ENCODE results near the gene PDCL2. TPM values are rescaled to one million over a fixed set of nuclear protein-coding genes. Genes with fewer than 3 reads are reported as not detected.

PDCL2 gene
- total and polyA plus RNA-seq, 2 experiments from 2014 or later = 0.35 to 1.9 TPM

DNA sequence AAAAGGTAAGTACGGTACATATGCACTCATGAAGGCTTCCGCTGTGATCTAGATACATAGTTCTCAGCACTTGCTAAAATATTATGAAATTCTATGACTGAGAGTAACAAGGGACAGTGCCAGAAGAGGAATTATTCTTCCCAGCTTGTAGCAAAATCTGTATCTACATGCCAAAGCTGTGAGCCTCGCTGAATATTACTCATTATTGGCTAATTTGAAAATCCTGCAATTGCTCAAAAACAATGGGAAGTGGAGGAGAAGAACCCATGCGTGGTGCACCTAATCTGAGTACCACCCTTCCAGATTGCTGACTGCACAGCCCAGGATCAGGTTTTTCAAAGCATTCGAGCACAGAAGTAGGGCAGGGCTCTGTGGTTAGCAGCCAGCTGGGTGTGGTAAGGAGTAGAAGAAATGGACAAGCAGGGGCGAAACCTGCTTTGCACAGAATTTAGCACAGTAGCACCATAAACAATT, 17.4 kb upstream of the PDCL2 start:
- peaks cover 6% of the 10 kb centered on the region for H3K4me1 Mint-ChIP-seq
- Histone ChIP-seq H3K36me3 (ENCODE audit: insufficient read depth) (no peaks in the 10 kb centered on the region; the same call in 1 of the 2 replicates), H3K4me3 (no peak overlapping the region), H3K4me1 (ENCODE audit: insufficient read depth) (no peaks in the 10 kb centered on the region; the same call in 1 of the 2 replicates), H3K27ac (ENCODE audit: low read depth) (no peak overlapping the region; the same call in 1 of the 2 replicates), H3K4me2 (no peak overlapping the region), H3F3A (replicated peaks; ENCODE audit: low read depth) (no peaks in the 10 kb centered on the region), H3K27me3 (ENCODE audit: insufficient read depth) (no peaks in the 10 kb centered on the region), H3K9me2 (ENCODE audit: insufficient read depth) (no peaks in the 10 kb centered on the region), H3K79me2 (replicated peaks; ENCODE audit: insufficient read depth) (no peaks in the 10 kb centered on the region), H4K20me1 (replicated peaks; ENCODE audit: insufficient read depth) (no peaks in the 10 kb centered on the region), H2AFZ (no peak overlapping the region)
- no peak overlapping the region for H3K4me3 Mint-ChIP-seq
- DNase-seq (ENCODE audit: low spot score) = no peak
- no peaks in the 10 kb centered on the region for H3K9me3 Mint-ChIP-seq
- TF ChIP-seq, protein P1, sequence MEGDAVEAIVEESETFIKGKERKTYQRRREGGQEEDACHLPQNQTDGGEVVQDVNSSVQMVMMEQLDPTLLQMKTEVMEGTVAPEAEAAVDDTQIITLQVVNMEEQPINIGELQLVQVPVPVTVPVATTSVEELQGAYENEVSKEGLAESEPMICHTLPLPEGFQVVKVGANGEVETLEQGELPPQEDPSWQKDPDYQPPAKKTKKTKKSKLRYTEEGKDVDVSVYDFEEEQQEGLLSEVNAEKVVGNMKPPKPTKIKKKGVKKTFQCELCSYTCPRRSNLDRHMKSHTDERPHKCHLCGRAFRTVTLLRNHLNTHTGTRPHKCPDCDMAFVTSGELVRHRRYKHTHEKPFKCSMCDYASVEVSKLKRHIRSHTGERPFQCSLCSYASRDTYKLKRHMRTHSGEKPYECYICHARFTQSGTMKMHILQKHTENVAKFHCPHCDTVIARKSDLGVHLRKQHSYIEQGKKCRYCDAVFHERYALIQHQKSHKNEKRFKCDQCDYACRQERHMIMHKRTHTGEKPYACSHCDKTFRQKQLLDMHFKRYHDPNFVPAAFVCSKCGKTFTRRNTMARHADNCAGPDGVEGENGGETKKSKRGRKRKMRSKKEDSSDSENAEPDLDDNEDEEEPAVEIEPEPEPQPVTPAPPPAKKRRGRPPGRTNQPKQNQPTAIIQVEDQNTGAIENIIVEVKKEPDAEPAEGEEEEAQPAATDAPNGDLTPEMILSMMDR (conservative IDR thresholded peaks at IDR 0.05; ENCODE audit: low read depth in 2 of 2) = no peak
- TF ChIP-seq CREB1 (CRISPR knock-in tag; IDR thresholded peaks at IDR 0.05; ENCODE audit: low read depth) (no peak), STAT1 (IDR thresholded peaks at IDR 0.05; ENCODE audit: unreplicated experiment) (no peak), EZH2 (IDR thresholded peaks at IDR 0.05; ENCODE audit: low read depth, unreplicated experiment) (no peak), NANOG (IDR thresholded peaks at IDR 0.05; ENCODE audit: borderline replicate concordance) (no peak), ZNF114 (CRISPR knock-in tag; IDR thresholded peaks at IDR 0.05) (no peak)
- TF ChIP-seq, protein P2, sequence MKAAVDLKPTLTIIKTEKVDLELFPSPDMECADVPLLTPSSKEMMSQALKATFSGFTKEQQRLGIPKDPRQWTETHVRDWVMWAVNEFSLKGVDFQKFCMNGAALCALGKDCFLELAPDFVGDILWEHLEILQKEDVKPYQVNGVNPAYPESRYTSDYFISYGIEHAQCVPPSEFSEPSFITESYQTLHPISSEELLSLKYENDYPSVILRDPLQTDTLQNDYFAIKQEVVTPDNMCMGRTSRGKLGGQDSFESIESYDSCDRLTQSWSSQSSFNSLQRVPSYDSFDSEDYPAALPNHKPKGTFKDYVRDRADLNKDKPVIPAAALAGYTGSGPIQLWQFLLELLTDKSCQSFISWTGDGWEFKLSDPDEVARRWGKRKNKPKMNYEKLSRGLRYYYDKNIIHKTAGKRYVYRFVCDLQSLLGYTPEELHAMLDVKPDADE (IDR thresholded peaks at IDR 0.05) = no peak
- TF ChIP-seq, protein P3, sequence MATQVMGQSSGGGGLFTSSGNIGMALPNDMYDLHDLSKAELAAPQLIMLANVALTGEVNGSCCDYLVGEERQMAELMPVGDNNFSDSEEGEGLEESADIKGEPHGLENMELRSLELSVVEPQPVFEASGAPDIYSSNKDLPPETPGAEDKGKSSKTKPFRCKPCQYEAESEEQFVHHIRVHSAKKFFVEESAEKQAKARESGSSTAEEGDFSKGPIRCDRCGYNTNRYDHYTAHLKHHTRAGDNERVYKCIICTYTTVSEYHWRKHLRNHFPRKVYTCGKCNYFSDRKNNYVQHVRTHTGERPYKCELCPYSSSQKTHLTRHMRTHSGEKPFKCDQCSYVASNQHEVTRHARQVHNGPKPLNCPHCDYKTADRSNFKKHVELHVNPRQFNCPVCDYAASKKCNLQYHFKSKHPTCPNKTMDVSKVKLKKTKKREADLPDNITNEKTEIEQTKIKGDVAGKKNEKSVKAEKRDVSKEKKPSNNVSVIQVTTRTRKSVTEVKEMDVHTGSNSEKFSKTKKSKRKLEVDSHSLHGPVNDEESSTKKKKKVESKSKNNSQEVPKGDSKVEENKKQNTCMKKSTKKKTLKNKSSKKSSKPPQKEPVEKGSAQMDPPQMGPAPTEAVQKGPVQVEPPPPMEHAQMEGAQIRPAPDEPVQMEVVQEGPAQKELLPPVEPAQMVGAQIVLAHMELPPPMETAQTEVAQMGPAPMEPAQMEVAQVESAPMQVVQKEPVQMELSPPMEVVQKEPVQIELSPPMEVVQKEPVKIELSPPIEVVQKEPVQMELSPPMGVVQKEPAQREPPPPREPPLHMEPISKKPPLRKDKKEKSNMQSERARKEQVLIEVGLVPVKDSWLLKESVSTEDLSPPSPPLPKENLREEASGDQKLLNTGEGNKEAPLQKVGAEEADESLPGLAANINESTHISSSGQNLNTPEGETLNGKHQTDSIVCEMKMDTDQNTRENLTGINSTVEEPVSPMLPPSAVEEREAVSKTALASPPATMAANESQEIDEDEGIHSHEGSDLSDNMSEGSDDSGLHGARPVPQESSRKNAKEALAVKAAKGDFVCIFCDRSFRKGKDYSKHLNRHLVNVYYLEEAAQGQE (IDR thresholded peaks at IDR 0.05; ENCODE audit: unreplicated experiment) = no peak
- peaks cover under 1% of the 10 kb centered on the region for H3K27me3 Mint-ChIP-seq (ENCODE audit: insufficient read depth, low read depth, poor library complexity)
- no peak overlapping the region for H3K27ac Mint-ChIP-seq
- ATAC-seq = no peak; the same call in 2 of the 3 replicates
- peaks cover 8% of the 10 kb centered on the region; the same call in 2 of the 3 replicates for H3K36me3 Mint-ChIP-seq (ENCODE audit: low read depth)

DNA sequence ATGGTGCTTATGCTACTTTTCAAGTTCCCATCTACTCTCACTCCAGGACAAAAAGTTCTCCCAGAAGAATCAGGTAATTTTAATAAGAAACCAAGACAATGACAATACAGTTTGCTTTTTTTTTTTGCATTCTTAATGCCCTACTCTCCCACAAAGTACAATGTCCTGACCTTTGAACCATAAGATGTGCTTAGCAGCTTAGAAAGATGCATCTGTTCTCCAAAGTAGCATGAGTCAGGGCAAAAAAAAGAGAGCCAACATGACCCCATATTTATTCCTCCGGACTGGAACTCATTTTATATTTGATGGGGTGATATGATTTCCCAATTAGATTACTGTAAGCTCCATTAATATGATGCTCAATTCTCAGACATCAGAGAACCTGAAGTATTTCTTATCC, 16.5 kb upstream of the PDCL2 start:
- Mint-ChIP-seq H3K36me3 (ENCODE audit: low read depth) (peaks cover 8% of the 10 kb centered on the region; the same call in 2 of the 3 replicates), H3K4me3 (no peak overlapping the region), H3K4me1 (peaks cover 6% of the 10 kb centered on the region), H3K27ac (no peak overlapping the region), H3K27me3 (ENCODE audit: insufficient read depth, low read depth, poor library complexity) (peaks cover 1% of the 10 kb centered on the region), H3K9me3 (no peaks in the 10 kb centered on the region)
- H3K9me2 ChIP-seq (ENCODE audit: insufficient read depth) = no peaks in the 10 kb centered on the region
- no peak overlapping the region for H3K4me2 ChIP-seq
- no peaks in the 10 kb centered on the region for H3F3A ChIP-seq (replicated peaks; ENCODE audit: low read depth)
- H4K20me1 ChIP-seq (replicated peaks; ENCODE audit: insufficient read depth) = no peaks in the 10 kb centered on the region
- no peaks in the 10 kb centered on the region for H3K79me2 ChIP-seq (replicated peaks; ENCODE audit: insufficient read depth)
- no peak for DNase-seq (ENCODE audit: low spot score)
- H3K4me3 ChIP-seq = no peak overlapping the region
- H3K27me3 ChIP-seq (ENCODE audit: insufficient read depth) = no peaks in the 10 kb centered on the region
- no peaks in the 10 kb centered on the region; the same call in 1 of the 2 replicates for H3K4me1 ChIP-seq (ENCODE audit: insufficient read depth)
- H3K27ac ChIP-seq (ENCODE audit: low read depth) = no peak overlapping the region
- no peak overlapping the region for H2AFZ ChIP-seq
- ATAC-seq = no peak
- no peaks in the 10 kb centered on the region; the same call in 1 of the 2 replicates for H3K36me3 ChIP-seq (ENCODE audit: insufficient read depth)
- no peak for TF ChIP-seq ZNF331 (CRISPR knock-in tag; IDR thresholded peaks at IDR 0.05; ENCODE audit: low read depth)
- TF ChIP-seq, protein P1 (conservative IDR thresholded peaks at IDR 0.05; ENCODE audit: low read depth in 2 of 2) = no peak
- TF ChIP-seq, protein P3 (IDR thresholded peaks at IDR 0.05; ENCODE audit: unreplicated experiment) = no peak
- TF ChIP-seq JUNB (IDR thresholded peaks at IDR 0.05; ENCODE audit: unreplicated experiment) = no peak
- no peak for TF ChIP-seq POLR2AphosphoS5 (IDR thresholded peaks at IDR 0.05; ENCODE audit: low read depth)

Measured in GM23338 (cell line).